ENCODE data around the gene IQGAP2. TPM values are rescaled to one million over a fixed set of nuclear protein-coding genes. Genes with fewer than 3 reads are reported as not detected.
A peak's percentile ranks its signal among the peaks of the same experiment; 100 is the strongest.

Gene IQGAP2
- total RNA-seq: 10 to 100 TPM; 37.7 to 39.1 TPM

- Mint-ChIP-seq H3K4me3 (peak within 1 kb of the TSS; percentile 87), H3K9me3 (no peaks in the 10 kb centered on the region), H3K27me3 (no peaks in the 10 kb centered on the region), H3K27ac (peak within 1 kb of the TSS; percentile 98), H3K36me3 (ENCODE audit: low read depth) (peaks cover 7% of the 10 kb centered on the region), H3K4me1 (ENCODE audit: low read depth) (peaks cover 51% of the 10 kb centered on the region)
- DNase-seq: peak; percentile 84
- ChIA-PET CTCF (interaction anchor here (0.7 to 5.1 kb wide), 38 partner anchors 9 to 372 kb away, joined by 3 to 62 read pairs (median 4); no protein-coding TSS in a partner anchor), POLR2A (interaction anchor here (0.6 to 3.9 kb wide), 24 partner anchors 12 to 228 kb away, joined by 3 to 53 read pairs (median 4); no protein-coding TSS in a partner anchor)
- ATAC-seq: peak; percentile 63
- TF ChIP-seq CTCF (IDR thresholded peaks at IDR 0.05): peak; percentile 87
- intact Hi-C loops (cut with micrococcal nuclease): loop anchor here (5.0 kb wide), 1 partner anchor 76 kb away; no protein-coding TSS in a partner anchor
Measured at GRCh38 chr5:76402886-76403765, at the start of gene IQGAP2. Gene IQGAP2 (plus strand): TSS chr5:76403285. CDS start chr5:76403546, 261 bp downstream.

- Mint-ChIP-seq H3K27ac (no peak overlapping the region), H3K27me3 (no peaks in the 10 kb centered on the region), H3K36me3 (ENCODE audit: low read depth) (no peaks in the 10 kb centered on the region), H3K9me3 (no peaks in the 10 kb centered on the region), H3K4me3 (no peak overlapping the region), H3K4me1 (ENCODE audit: low read depth) (no peaks in the 10 kb centered on the region)
- intact Hi-C loops (cut with micrococcal nuclease): no loop called here
- CTCF ChIA-PET: no interaction called here
- TF ChIP-seq CTCF (IDR thresholded peaks at IDR 0.05): no peak
- ATAC-seq: no peak
- POLR2A ChIA-PET: no interaction called here
- no peak for DNase-seq
Measured at GRCh38 chr5:76356887-76357286, 46.2 kb upstream of the IQGAP2 start.

GRCh38 chr5:76363352-76364225 is 39.5 kb upstream of the IQGAP2 start:
- no peak for ATAC-seq

GRCh38 chr5:76364226-76364589 is 38.9 kb upstream of the IQGAP2 start:
- H3K4me1 Mint-ChIP-seq (ENCODE audit: low read depth): peaks cover 21% of the 10 kb centered on the region
- no peaks in the 10 kb centered on the region for H3K9me3 Mint-ChIP-seq
- no peaks in the 10 kb centered on the region for H3K27me3 Mint-ChIP-seq
- H3K4me3 Mint-ChIP-seq: no peak overlapping the region
- TF ChIP-seq CTCF (IDR thresholded peaks at IDR 0.05): no peak
- no peaks in the 10 kb centered on the region for H3K36me3 Mint-ChIP-seq (ENCODE audit: low read depth)
- intact Hi-C loops (cut with micrococcal nuclease): no loop called here
- H3K27ac Mint-ChIP-seq: no peak overlapping the region
- POLR2A ChIA-PET: no interaction called here
- ATAC-seq (no peak), DNase-seq (no peak)
- CTCF ChIA-PET: no interaction called here

More at GRCh38 chr5:76363352-76364225, 39.5 kb upstream of the IQGAP2 start:
- no peak for DNase-seq
- intact Hi-C loops (cut with micrococcal nuclease): no loop called here
- H3K4me1 Mint-ChIP-seq (ENCODE audit: low read depth): peaks cover 17% of the 10 kb centered on the region
- no peak overlapping the region for H3K4me3 Mint-ChIP-seq
- TF ChIP-seq CTCF (IDR thresholded peaks at IDR 0.05): no peak
- H3K27ac Mint-ChIP-seq: no peak overlapping the region
- H3K27me3 Mint-ChIP-seq: no peaks in the 10 kb centered on the region
- ChIA-PET CTCF (no interaction called here), POLR2A (no interaction called here)
- H3K9me3 Mint-ChIP-seq: no peaks in the 10 kb centered on the region
- H3K36me3 Mint-ChIP-seq (ENCODE audit: low read depth): no peaks in the 10 kb centered on the region
